GM12892 (cell line): ENCODE data around the gene MCOLN1.

Source experiments
- DNase-seq: peaks from one replicate; pipeline ENCODE4 v3.0.0; 2011; ENCODE audit not compliant: insufficient read length
- FAIRE-seq: peaks from 2 replicates; lab custom pipeline; 2011; peaks lifted over from hg19 to GRCh38; lab: Jason Lieb, UNC
- POLR2A ChIP-seq: IDR thresholded peaks from 2 replicates; pipeline ENCODE4 v1.6.1; 2011; ENCODE audit warnings: low read depth, low read length, control low read depth
- POLR2AphosphoS5 ChIP-seq: IDR thresholded peaks from 2 replicates; pipeline ENCODE4 v1.6.1; 2011; ENCODE audit warnings: low read depth, low read length, control low read depth
- TAF1 ChIP-seq: IDR thresholded peaks from 2 replicates; pipeline ENCODE4 v1.6.1; 2011; ENCODE audit warnings: low read depth, mild to moderate bottlenecking, control low read depth, low read length, borderline replicate concordance

MCOLN1 gene

GRCh38 chr19:7541475-7541824, 19.0 kb downstream of the MCOLN1 start:
- TF ChIP-seq POLR2A (no peak), TAF1 (no peak), POLR2AphosphoS5 (no peak)
- no peak for FAIRE-seq
- DNase-seq: no peak

DNA sequence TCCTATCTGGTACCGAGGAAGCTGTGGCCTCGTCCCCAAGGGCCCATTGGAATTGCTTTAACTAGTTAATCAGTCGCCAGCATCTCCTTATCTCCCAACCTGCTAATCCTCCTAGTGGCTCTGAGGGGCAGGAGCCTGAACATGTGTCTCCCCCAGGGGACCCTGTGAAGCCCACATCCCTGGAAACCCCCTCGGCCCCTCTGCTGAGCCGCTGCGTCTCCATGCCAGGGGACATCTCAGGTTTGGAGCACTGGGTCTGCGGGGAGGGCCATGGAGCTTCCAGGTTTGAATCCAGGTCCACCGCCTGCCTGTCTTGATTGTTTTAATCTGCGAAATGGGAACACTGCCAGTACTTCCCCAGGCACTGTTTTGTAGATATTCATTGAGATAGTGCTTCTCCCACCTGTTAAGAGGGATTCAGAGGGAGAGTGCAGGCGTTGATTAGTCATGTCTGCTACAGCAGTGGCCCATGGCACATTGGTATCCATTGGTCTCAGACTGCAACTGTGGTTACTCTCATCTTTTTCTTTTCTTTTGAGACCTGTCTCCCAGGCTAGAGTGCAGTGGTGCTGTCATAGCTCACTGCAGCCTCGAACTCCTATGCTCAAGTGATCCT, 19.5 kb downstream of the MCOLN1 start:
- FAIRE-seq: no peak
- TF ChIP-seq POLR2A (no peak), POLR2AphosphoS5 (no peak), TAF1 (no peak)
- DNase-seq: no peak

- DNase-seq (no peak), FAIRE-seq (no peak)
- no peak for TF ChIP-seq POLR2A
- no peak for TF ChIP-seq TAF1
- TF ChIP-seq POLR2AphosphoS5: no peak
Measured at GRCh38 chr19:7542556-7543348, 20.3 kb downstream of the MCOLN1 start.

GRCh38 chr19:7544626-7545025, 22.2 kb downstream of the MCOLN1 start:
- TF ChIP-seq POLR2A (no peak), POLR2AphosphoS5 (no peak), TAF1 (no peak)
- DNase-seq (no peak), FAIRE-seq (no peak)

- FAIRE-seq: no peak
- TF ChIP-seq POLR2A (no peak), TAF1 (no peak), POLR2AphosphoS5 (no peak)
- DNase-seq: no peak
Measured at GRCh38 chr19:7545300-7545699, 22.9 kb downstream of the MCOLN1 start.

DNA sequence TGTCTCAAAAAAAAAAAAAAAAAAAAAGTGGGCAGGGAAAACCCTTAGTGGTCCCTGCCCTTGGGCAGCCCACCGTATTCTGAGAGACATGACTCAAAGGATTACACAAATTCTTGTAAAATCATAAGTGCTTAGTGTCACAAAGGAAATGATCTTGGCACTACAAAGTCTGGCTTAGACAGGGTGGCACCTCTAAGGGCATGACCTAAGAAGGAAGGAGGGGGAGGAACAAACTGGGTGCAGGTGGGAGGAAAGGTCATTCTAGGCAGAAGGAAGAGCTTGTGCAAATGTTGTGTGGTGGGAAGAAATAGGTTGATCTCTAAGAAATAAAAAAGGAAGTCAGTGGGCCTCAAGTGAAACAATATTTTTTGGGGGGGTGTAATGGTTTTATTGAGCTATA, 23.5 kb downstream of the MCOLN1 start:
- FAIRE-seq: no peak
- TF ChIP-seq TAF1 (no peak), POLR2AphosphoS5 (no peak), POLR2A (no peak)
- no peak for DNase-seq

DNA sequence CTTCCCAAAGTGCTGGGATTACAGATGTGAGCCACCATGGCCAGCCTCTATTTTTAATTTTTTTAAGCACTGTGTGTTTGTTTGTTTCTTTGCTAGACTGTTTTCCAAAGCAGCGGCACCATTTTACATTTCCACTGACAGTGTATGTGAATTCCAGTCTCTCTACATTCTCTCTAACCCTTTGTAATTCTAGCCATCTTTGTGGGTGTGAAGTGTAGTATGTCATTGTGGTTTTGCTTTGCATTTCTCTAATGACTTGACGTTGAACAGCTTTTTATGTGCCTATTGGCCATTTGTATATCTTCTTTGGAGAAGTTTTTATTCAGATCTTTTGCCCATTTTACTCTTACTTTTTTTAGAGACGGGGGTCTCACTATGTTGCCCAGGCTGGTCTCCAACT, 24.7 kb downstream of the MCOLN1 start:
- FAIRE-seq (no peak), DNase-seq (no peak)
- TF ChIP-seq POLR2AphosphoS5 (no peak), TAF1 (no peak), POLR2A (no peak)

DNA sequence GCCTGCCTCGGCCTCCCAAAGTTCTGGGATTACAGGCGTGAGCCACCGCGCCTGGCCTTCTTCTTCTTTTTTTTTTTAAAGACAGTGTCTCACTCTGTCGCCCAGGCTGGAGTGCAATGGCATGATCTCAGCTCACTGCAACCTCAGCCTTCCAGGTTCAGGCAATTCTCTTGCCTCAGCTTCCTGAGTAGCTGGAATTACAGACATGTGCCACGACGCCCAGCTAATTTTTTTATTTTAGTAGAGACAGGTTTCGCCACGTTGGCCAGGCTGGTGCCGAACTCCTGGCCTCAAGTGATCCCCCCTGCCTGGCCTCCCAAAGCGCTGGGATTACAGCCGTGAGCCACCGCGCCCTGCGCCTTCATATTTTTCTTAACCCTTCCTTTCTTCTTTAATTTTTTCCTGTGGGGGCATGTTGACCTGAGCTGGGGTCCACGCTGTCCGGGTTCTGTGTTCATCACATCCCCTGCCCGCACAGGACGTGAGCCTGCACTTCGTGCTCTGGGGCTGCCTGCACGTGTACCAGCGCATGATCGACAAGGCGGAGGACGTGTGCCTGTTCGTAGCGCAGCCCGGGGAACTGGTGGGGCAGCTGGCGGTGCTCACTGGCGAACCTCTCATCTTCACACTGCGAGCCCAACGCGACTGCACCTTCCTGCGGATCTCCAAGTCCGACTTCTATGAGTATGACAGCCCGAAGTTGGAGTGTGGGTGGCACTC, 27.2 kb downstream of the MCOLN1 start:
- no peak for DNase-seq
- no peak for FAIRE-seq
- no peak for TF ChIP-seq POLR2A
- no peak for TF ChIP-seq TAF1
- no peak for TF ChIP-seq POLR2AphosphoS5

GRCh38 chr19:7550169-7550770, 27.8 kb downstream of the MCOLN1 start:
- DNase-seq (no peak), FAIRE-seq (no peak)
- TF ChIP-seq POLR2AphosphoS5 (no peak), POLR2A (no peak), TAF1 (no peak)

GRCh38 chr19:7550987-7551761, 28.8 kb downstream of the MCOLN1 start:
- TF ChIP-seq POLR2AphosphoS5 (no peak), TAF1 (no peak), POLR2A (no peak)
- no peak for FAIRE-seq
- no peak for DNase-seq

DNA sequence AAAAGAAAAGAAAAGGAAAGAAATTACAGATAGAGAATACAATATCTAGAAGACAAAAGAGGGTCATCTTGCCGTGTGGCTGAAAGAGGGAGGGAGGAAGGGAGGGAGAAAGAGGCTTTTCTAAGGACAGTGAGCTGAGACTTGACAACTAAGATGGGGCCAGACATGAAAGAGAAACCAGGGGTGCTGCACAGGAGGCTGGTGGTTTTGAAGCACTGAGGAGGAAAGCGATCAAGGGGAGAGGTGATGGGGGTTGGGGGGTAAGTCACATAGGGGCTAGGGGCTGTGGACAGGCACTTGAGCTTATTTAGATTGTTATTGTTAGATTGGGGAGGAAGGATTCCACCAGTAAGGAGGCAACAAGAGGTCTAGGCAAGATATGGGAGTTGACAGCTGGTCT, 30.4 kb downstream of the MCOLN1 start:
- FAIRE-seq: no peak
- DNase-seq: no peak

More for the DNA sequence above, 30.4 kb downstream of the MCOLN1 start:
- TF ChIP-seq POLR2A: no peak
- TF ChIP-seq POLR2AphosphoS5: no peak
